Cardiac fibroblast (primary cell): ENCODE results near the gene TRPV4.

Source experiments
- DNase-seq, 2 donors: peaks; one replicate each; pipeline versions ENCODE4 v3.0.0 to v3.0.0-alpha.2; 2010; ENCODE audit warnings: low read depth in 2 of 2
- H3K4me3 ChIP-seq, 2 donors: replicated peaks in 1 of 2; 1 replicate in 1 of 2; 2 replicates in 1 of 2; pipeline ENCODE4 v1.5.1; 2011; ENCODE audit warnings: low read depth in 2 of 2, low read length in 2 of 2, mild to moderate bottlenecking in 2 of 2, moderate library complexity in 1 of 2
- CTCF ChIP-seq: IDR thresholded peaks from one replicate; pipeline ENCODE4 v1.5.1; 2011; ENCODE audit warnings: low read depth, mild to moderate bottlenecking, low read length, inconsistent platforms

The TRPV4 gene

GRCh38 chr12:109752117-109753053, 80.8 kb downstream of the TRPV4 start:
- H3K4me3 ChIP-seq = no peak overlapping the region
- no peak for DNase-seq
- no peak for TF ChIP-seq CTCF

- DNase-seq = no peak
- no peak overlapping the region for H3K4me3 ChIP-seq
- no peak for TF ChIP-seq CTCF
These were observed 87.9 kb downstream of the TRPV4 start for GRCh38 chr12:109744986-109745942.

GRCh38 chr12:109744026-109744425, 89.2 kb downstream of the TRPV4 start:
- no peak for DNase-seq
- H3K4me3 ChIP-seq = no peak overlapping the region
- no peak for TF ChIP-seq CTCF

- TF ChIP-seq CTCF = no peak
- no peak for DNase-seq
- H3K4me3 ChIP-seq = no peak overlapping the region
These were observed 89.9 kb downstream of the TRPV4 start for GRCh38 chr12:109743076-109743910.

GRCh38 chr12:109741970-109742703, 91.1 kb downstream of the TRPV4 start:
- TF ChIP-seq CTCF = no peak
- no peak for DNase-seq
- no peak overlapping the region for H3K4me3 ChIP-seq
